ENCODE measurements around the gene IGLL5. TPM values are rescaled to one million over a fixed set of nuclear protein-coding genes. Genes with fewer than 3 reads are reported as not detected.
"Not testable (repeated sequence)": the region's sequence is repeated elsewhere in the genome, so short reads cannot be mapped to it uniquely, and the experiment has no call there.

The IGLL5 gene
- total and polyA plus RNA-seq, 2 donors (not counting 3 experiments of a cell fraction or from before 2014, with no cell fraction given) = not detected

DNA sequence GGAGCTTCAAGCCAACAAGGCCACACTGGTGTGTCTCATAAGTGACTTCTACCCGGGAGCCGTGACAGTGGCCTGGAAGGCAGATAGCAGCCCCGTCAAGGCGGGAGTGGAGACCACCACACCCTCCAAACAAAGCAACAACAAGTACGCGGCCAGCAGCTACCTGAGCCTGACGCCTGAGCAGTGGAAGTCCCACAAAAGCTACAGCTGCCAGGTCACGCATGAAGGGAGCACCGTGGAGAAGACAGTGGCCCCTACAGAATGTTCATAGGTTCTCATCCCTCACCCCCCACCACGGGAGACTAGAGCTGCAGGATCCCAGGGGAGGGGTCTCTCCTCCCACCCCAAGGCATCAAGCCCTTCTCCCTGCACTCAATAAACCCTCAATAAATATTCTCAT lies 18.8 kb downstream of the IGLL5 start:
- intact Hi-C loops (cut with micrococcal nuclease); H3K36me3 ChIP-seq (ENCODE audit: control insufficient read depth in 2 of 2, extremely low read depth in 1 of 2, insufficient read depth in 2 of 2, low read length in 2 of 2); BruUV-seq (replicated peaks); CTCF ChIA-PET; DNase-seq (ENCODE audit: low read depth, low spot score); H3K27me3 ChIP-seq (ENCODE audit: control insufficient read depth in 2 of 2, insufficient read depth in 2 of 2, low read length in 2 of 2); H3K9me1 ChIP-seq (replicated peaks; ENCODE audit: control insufficient read depth, extremely low read depth, insufficient read depth, low read length); H3K9ac ChIP-seq (replicated peaks; ENCODE audit: extremely low read depth, insufficient read depth, low read length); H3K79me2 ChIP-seq (ENCODE audit: control insufficient read depth, insufficient read depth, low read length); H2AFZ ChIP-seq (ENCODE audit: low read depth, low read length); dilution Hi-C loops (cut with MboI; ENCODE audit: extremely low pct_ligation_motif_present, low sequenced_read_pairs); H3K4me3 ChIP-seq (replicated peaks in 1 of 3; ENCODE audit: insufficient read depth in 1 of 3, low read depth in 1 of 3, low read length in 3 of 3); H3K27ac ChIP-seq (ENCODE audit: insufficient read depth, low read depth, low read length); H3K4me1 ChIP-seq (ENCODE audit: control insufficient read depth, extremely low read depth, insufficient read depth, low read length); H3K9me3 ChIP-seq (replicated peaks; ENCODE audit: control insufficient read depth, insufficient read depth, low read length); H4K20me1 ChIP-seq (replicated peaks; ENCODE audit: control insufficient read depth, extremely low read depth, insufficient read depth, low read length); H3K4me2 ChIP-seq (ENCODE audit: insufficient read depth, low read length); FAIRE-seq; POLR2A ChIA-PET: not testable (repeated sequence)

DNA sequence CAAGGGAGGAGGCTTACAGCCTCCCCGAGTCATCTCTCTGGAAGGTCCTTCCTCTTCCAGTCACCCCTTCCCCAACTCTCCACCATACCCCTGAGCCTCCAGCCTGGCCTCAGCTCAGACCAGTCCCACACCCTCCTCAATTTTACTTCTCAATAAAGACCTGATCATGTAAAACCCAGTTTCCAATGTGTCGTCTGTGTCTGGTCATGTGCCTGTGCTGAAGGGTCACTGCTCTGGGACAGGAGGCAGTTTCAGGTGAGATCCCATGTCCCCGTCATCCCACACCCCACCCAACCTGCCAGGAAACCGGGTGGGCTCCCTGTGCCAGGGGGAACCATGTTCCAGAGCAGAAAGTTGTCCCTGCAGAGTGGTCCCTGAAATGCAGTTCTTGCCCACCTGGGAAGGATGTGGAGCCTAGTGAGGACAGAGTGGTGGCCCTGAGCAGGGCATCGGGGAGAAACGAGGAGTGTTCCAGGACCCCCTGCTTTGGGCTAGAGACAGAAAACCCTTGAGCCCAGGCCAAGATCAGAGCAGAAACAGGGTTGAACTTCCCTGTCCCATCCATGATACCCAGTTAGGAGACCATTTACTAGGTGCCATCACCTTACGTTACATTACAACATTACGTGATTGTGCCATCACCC lies 19.4 kb downstream of the IGLL5 start:
- FAIRE-seq (no peak), DNase-seq (ENCODE audit: low read depth, low spot score) (no peak)
- Histone ChIP-seq H3K27ac (ENCODE audit: insufficient read depth, low read depth, low read length) (no peak overlapping the region), H3K4me2 (ENCODE audit: insufficient read depth, low read length) (no peak overlapping the region), H4K20me1 (replicated peaks; ENCODE audit: control insufficient read depth, extremely low read depth, insufficient read depth, low read length) (no peaks in the 10 kb centered on the region), H3K9ac (replicated peaks; ENCODE audit: extremely low read depth, insufficient read depth, low read length) (no peak overlapping the region), H3K36me3 (ENCODE audit: control insufficient read depth in 2 of 2, extremely low read depth in 1 of 2, insufficient read depth in 2 of 2, low read length in 2 of 2) (no peaks in the 10 kb centered on the region), H3K9me1 (replicated peaks; ENCODE audit: control insufficient read depth, extremely low read depth, insufficient read depth, low read length) (no peaks in the 10 kb centered on the region), H3K9me3 (replicated peaks; ENCODE audit: control insufficient read depth, insufficient read depth, low read length) (no peaks in the 10 kb centered on the region), H3K27me3 (ENCODE audit: control insufficient read depth in 2 of 2, insufficient read depth in 2 of 2, low read length in 2 of 2) (peaks cover 0 to 2% of the 10 kb centered on the region in 2 experiments), H2AFZ (ENCODE audit: low read depth, low read length) (no peak overlapping the region), H3K4me1 (ENCODE audit: control insufficient read depth, extremely low read depth, insufficient read depth, low read length) (no peaks in the 10 kb centered on the region), H3K79me2 (ENCODE audit: control insufficient read depth, insufficient read depth, low read length) (no peaks in the 10 kb centered on the region), H3K4me3 (replicated peaks in 1 of 3; ENCODE audit: insufficient read depth in 1 of 3, low read depth in 1 of 3, low read length in 3 of 3) (no peak overlapping the region)
- no TSS peak for BruUV-seq (replicated peaks)
- CTCF ChIA-PET = no interaction called here
- intact Hi-C loops (cut with micrococcal nuclease) (no loop called here), dilution Hi-C loops (cut with MboI; ENCODE audit: extremely low pct_ligation_motif_present, low sequenced_read_pairs) (no loop called here)
- TF ChIP-seq CTCF (IDR thresholded peaks at IDR 0.05; ENCODE audit: extremely low read depth in 1 of 2, insufficient read depth in 1 of 2, low read depth in 1 of 2, low read length in 2 of 2) (no peak), POLR2AphosphoS5 (IDR thresholded peaks at IDR 0.05; ENCODE audit: insufficient read depth, low read depth, low read length) (no peak), GATA2 (IDR thresholded peaks at IDR 0.05; ENCODE audit: insufficient read depth, insufficient read length, low read depth, low read length) (no peak)
- POLR2A ChIA-PET = no interaction called here

Measured in endothelial cell of umbilical vein (primary cell).